Stimulated activated CD4-positive, alpha-beta T cell treated with anti-CD3 and anti-CD28 coated beads, Interleukin-15, amount 100 ng/mL, for 1 hour (primary cell): ENCODE results near the gene ZNF512B.
"Not testable (repeated sequence)": the region's sequence is repeated elsewhere in the genome, so short reads cannot be mapped to it uniquely, and the experiment has no call there.

ENCODE experiments used
- DNase-seq, 2 donors: peaks; one replicate each; pipeline ENCODE4 v3.0.0-alpha.2; 2020; ENCODE audit warnings: low read depth in 1 of 2, low spot score in 1 of 2

The ZNF512B gene

DNA sequence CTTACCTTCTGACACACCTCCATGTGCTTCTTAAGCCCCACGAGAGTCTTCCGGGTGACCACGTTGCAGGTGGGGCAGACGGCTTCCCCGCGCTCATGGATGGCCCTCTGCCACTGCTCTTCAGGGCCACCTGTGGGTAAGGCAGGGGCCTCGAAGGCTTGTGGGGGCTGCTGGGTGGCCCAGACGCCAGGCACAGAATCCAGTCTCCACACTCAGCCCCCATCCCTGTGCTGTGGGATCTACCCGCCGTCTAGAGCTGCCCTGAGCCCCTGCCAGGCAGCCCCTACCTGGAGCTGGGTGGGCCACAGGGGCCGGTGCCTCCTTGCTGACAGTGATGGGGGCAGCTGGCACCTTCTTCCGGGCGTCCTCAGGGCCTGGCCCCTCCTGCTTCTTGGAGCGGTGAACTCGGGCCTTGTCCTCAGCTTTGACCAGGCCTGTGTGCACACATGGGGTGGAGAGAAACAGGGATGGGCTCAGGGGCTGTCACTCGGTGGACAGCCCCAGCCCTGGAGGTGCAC lies 5.9 kb downstream of the ZNF512B start:
- DNase-seq: no peak

DNA sequence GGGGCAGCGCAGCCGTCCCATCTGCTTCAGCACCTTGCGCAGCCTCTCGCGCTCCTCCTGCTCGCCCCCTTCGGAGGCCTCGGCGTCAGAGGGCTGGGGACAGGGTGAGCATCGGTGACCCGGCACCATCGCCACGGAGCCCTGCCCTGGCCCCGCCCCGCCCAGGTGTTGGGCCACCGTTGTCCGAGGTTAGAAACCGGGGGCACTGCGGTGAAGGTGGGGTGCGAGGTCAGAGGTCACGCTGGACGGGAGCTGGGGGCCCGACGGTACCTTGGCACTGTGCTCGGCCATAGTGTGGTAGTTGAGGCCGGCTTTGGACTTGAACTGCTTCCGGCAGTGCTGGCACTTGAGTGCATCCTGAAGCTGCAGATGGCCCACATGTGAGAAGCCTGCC lies 6.4 kb downstream of the ZNF512B start:
- no peak for DNase-seq

DNA sequence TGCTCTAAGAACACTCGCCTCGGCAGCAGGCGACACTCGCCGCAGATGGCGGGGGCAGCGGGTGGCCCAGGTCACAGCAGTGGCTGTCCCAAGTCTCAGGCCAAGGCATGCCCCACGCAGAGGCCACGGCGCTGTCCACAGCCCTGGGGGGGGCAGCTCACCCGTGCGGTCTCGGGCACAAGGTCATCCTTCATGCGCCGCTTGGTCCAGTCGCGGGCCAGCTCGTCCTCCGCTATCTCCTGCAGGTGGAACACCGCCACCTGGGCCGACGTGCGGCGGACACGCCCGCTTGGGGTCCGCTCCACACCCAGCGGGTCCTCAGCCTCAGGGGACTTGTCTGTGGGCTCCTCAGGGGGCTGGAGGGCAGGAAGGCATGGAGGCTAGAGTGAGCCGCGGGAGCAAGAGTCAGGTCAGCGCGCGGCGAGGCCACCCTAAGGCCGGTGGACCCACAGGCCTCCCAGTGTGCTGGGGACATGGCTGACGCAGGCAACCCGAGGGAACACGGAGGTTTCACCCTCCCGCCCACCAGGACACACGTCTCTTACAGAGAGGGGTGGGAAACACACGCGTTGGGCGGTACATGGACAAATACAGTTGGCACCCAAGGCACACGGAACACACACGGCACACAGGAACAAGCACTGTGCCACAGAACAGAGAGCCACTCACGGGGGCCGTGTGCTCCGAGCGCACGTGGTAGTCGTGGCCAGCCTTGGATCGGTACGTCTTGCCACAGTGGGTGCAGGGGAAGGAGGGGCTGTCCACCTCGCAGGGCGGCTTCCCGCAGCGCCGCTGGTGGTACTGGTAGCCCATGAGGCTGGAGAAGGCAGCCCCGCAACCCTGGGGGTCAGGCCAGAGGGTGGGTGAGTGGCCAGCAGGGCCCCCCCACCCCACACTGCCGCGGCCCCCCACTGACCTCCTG lies 7.0 kb downstream of the ZNF512B start:
- DNase-seq: no peak

DNA sequence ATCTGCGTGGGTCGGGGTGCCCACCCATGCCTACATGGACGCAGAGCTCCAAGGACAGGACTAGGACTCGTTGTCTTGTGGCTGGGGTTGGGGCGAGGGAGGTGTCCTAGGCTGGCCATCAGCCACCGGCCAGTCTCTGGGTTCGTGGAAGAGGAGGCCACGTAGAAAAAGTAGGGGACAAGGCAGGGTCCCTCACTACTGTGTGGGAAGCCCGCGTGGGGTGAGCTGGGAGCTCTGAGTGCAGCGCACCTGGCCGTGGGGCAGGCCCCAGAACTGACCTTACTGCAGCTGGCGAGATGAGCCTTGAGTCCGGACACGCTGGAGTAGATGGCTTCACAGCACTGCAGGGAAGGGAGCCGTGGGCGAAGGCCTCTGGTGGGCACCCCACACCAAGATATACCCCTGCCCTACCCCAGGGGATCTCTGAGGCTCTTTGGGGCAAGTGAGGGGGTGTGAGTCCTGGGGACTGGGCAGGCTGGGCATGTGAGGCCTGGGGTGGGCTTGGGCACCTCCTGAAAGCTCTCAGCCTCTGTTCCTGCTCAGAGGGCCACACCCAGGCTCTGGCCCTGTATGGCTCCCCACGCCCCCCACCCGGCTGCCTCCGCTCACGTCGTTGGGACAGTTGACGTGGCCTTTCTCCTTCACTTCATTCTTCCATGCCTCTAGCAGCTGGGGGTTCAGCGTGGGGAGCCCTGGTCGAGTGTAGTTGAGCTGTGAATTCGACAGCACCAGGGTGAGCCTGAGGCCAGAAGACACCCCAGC lies 7.9 kb downstream of the ZNF512B start:
- no peak for DNase-seq

DNA sequence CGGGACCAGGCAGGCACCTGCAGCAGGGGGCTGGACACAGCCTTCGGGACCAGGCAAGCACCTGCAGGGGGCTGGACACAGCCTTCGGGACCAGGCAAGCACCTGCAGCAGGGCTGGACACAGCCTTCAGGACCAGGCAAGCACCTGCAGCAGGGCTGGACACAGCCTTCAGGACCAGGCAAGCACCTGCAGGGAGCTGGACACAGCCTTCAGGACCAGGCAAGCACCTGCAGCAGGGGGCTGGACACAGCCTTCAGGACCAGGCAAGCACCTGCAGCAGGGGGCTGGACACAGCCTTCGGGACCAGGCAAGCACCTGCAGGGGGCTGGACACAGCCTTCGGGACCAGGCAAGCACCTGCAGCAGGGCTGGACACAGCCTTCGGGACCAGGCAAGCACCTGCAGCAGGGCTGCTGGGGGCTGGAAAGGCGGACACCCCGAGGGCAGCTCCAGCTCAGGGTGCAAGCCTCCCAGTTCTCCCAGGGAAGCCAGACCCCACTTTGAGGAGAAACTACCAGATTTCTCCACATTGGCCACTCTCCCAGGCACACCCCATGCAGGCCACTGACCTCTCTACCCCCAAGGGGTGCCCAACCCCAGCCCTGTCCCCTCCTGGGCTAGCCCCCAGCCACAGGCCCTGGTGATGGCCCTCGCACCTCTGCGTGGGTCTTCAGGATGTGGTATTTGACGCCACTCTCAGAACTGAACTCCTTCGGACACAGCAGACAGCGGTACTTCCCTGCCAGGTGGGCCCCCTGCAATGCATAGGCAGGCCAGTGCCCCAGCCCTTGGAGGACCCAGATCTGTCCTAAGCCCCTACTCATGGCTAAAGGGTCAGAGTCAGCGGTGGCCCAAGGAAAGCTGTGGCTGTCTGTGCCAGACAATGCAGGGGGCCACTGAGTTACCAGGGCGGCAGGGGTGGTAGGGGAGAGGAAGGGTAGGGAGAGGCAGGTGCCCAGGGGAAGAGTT lies 8.8 kb downstream of the ZNF512B start:
- not testable (repeated sequence) for DNase-seq

DNA sequence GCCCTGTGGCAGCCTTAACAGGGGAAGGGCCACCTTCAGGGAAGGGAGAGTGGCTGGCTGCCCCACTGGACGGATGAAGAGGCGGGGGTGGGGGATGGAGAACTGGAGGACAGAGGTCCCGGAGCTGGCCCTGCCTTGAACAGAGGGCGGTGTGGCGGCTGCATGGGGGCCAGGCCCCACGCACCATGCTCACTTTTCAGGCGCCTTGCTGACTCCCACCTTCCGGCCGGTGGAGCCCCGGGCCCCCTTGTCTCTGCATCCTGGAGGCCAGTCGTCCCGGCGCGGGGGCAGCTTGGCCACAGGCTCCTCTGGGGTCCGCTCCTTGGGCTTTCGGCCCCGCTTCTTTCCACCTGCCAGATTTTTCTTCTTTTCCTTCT lies 10.0 kb downstream of the ZNF512B start:
- no peak for DNase-seq

DNA sequence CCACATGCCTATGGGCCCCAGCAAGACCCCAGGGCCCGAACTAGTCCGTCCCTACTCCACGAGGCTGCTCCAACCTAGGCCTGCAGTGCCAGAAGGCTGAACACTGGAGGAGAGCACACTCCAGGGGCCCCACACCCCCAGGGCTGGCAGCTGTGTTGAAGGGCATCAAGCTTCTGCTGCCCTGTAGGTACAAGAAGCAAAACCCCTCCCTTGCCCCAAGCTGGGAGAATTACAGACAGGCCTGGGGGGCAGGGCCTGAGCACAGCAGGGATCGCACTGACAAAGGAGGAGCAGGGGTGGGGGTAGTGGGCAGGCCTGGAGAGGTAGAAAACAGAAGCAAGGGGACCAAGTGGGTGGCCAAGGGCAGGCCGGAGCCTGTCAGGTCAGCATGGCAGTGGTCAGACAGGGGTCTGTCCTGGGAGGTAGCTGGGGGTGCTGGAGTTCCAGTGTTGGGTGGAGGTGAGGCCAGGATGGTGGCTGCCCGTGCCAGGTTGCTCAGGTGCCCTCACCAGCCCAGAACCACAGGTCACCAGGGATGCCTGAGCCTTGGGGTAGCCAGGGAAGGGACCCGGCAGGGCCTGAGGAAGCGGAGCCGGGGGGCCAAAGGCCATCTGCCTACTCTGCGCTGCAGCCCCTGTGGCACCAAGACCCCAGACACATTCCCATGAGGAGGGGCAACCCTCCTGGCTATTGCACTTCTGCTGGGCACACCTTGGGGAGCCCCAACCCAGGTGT lies 10.6 kb downstream of the ZNF512B start:
- DNase-seq: no peak

DNA sequence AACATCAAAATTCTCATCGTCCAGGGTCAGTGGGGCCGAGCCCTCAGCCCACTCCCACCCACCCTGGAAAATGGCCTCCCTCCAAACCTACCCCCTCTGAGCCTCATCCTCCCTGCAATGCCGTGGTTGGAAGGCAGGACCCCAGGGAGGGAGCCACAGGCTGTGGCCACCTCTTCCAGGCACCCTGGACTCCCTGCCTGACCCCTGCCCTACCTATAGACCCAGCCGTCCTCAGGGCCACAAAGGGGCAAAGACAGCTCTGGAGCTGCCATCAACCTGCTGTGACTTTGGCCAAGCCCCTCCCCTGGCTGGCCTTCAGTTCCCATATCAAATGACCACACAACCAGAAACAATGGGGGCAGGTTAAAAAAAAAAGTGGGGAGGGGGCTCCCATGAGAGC lies 11.3 kb downstream of the ZNF512B start:
- no peak for DNase-seq

DNA sequence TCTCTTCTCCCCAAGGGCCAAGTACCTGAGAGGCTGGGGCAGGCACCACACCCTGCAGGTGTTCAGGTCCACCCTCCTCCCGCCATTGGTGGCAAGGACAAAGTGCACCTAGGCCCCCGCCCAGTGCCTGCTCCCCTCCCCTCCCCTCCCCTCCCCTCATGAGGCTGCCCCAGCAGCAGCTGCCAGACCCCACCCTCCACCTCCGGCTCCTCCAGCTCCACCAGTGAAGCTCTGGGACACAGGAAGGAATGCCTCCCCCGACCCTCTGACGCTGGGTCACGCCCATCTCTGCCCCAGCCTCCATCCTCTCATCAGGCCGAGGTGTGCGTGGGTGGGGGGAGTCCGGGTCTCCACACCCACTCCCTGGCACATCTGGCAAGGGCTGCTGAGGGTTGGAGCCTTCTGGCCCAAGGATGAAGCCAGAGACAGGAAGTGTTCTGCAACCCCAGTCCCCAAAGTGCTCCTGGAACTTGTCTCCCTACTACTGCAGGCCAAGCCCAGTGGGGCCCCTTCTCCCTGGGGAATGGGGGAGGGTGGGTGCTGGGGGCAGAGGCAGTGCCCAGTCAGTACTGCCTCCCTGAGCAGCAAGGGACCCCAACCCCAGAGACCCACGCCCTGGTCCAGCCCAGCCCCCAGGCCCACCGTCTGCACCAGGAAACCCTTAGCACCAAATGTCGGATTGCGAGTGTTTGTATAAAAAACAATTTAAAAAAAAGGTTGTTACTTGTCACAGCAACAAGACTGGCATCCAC lies 11.9 kb downstream of the ZNF512B start:
- DNase-seq: no peak

DNA sequence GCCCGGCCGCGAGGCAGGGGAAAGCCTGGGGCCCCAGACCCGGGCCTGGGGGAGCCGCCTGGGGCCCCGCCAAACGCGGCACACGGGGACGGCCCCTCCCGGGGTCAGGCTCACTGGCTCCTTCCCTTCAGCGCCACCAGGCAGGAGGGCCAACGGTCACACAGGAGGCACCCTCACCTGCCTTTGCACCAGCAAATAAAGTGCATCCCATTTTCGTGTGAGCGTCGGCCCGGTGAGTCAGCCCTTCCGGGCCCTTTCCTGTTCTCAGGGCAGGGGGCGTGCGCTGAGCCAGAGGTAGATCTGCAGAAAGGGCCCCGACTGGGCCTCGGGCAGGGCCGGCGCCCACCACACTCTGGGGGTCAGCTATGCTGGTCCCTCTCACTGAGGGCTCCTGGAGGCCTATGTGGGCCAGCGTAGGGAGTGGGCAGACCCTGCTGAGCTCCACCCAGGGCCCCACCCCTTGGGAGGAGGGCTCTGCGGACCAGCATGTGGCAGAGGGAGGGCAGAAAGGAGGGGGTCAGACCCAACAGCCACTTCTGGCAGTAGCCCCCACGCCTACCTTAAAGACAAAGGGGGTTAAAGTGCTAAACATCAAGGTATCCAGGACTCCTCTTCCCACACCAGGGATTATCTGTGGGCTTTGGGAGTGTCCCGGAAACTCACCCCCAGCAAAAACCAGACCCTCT lies 12.6 kb downstream of the ZNF512B start:
- peak; percentile 48 to 64 for DNase-seq

DNA sequence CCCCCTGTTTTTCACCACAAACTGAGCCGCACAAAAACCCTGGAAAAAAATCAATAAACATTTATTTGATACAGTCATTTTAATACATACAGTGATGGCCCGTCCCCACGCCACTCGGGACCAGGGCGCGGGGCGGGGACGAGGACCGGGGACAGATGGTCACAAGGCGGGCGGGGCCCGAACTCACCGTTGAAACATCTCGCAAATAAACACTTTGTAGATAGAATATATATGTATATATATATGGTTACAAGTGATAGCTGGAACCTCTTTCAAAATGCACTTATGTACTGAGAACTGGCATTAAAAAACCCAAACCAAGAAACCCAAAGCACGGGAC lies 13.1 kb downstream of the ZNF512B start:
- DNase-seq: no peak

DNA sequence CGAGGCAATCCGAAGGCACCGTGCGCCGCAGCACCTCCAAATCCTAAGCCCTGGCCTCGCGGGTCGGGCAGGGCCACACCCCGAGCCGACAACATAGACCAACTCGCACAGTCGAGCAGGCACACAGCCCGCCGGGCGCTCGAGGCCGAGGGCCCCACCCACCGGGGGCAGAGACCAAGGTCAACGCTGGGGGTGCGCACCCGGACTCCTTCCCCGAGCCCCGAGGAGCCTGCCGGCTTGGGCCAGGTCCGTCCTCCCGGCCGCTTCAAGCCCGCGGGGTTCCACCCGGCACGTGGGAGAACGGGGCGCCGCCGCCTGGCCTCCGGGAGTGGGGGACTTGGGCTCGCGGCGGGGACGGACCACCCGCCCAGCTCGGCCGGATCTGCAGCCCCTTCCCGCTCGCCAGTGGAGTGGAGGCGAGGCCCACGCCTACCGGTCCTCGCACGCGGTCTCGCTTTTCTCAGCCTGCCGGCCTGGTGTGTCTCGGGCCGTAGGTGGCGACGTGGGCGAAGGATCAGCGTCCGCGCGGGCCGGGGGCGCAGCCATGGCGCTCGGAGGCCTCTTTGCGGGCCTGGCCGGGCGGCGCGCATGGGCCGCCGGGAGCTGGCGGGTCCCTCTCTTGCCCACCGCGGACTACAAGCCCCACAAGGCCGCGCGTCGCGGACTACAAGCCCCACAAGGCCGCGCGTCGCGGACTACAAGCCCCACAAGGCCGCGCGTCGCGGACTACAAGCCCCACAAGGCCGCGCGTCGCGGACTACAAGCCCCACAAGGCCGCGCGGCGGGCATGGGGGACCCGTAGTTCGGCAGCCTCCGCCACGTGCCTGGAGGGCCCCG lies 13.7 kb downstream of the ZNF512B start, which contains the start of gene UCKL1:
TSS of gene UCKL1 (minus strand) at position 590 of the 837 bp plus-strand sequence. CDS start at position 546, 44 bp downstream.
- peak; percentile 79 to 84 for DNase-seq

DNA sequence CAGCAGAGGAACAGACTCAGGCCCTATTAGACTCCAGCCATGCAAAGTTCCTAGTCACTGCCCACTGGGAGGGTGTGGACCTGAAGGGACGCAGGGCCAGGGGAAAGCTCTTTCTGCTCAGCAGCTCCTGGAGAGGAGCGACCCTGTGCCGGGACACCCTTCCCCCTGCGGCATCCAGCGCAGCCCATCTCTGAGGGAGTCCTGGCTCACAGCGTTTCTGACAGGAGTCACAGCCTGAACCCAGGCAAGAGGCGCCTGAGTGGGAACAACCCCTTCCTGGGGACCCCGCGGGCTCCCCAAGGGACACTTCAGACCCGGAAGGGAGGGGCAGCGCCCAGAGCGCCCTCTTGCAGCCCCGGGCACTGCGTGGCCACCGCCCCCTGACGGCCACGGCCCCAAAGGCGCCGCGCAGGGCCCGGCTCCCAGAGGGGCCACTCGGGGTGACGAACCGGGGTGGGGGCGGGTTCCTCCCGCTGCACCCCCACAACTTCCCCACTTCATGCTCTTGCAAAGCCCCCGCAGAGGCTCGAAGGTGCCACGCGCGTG lies 14.4 kb downstream of the ZNF512B start:
- no peak for DNase-seq

DNA sequence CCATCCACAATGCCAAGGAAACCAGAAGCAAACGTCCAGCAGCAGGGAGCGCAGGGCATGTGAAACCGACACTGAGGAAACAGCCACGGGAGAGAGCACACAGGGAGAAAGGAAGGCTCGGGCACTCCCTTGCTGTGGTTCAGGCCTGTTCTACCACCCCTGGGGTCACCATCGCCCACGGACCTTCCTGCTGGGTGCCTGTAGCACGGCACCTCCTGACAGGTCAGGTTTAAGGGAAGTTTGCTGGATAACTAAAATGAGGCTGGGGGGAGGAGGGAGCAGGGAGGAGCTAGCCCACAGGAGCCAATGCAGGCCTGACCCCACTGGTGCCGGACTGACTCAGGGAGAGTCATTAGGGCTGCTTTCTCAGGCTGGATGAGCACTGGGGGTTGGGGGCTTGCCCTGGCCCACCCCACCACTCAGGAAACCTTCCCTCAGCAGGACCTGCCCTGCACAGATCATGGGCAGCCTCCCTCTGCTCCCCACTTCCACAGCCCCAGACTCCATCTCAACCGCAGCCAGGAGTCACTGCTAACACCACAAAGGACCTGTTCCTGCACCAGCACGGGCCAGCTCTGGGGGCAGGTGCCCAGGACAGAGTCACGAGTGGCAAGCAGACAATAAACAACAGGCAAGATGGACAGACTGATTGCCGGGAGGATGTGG lies 15.8 kb downstream of the ZNF512B start:
- DNase-seq: no peak

DNA sequence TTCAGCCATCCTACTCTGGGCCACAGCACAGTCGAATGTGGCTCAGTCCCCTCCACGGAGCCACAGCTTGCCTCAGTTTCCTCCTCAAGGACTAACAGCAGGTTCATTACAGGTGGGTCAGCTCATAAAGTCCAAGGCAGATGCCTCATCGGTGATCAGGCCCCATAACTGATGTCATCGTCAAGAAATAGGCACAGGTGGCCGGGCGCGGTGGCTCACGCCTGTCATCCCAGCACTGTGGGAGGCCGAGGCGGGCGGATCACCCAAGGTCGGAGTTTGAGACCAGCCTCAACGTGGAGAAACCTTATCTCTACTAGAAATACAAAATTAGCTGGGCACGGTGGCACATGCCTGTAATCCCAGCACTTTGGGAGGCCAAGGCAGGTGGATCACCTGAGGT lies 17.0 kb downstream of the ZNF512B start:
- DNase-seq: no peak

DNA sequence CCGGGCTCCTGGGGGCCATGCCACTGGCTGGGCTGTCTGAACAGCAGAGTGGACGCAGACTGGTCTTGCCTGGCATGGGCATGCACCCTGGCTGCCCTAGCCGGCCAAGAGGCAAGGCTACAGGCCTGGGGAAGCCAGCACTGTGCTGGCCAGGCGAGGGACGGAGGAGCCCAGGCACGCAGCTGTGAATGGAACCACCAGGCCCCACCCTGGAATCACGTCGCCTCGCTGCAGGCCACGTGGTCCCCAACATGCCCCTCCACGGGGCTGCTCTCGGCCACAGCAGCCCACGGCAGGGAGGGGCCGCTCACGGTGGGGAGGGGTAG lies 17.6 kb downstream of the ZNF512B start:
- no peak for DNase-seq

DNA sequence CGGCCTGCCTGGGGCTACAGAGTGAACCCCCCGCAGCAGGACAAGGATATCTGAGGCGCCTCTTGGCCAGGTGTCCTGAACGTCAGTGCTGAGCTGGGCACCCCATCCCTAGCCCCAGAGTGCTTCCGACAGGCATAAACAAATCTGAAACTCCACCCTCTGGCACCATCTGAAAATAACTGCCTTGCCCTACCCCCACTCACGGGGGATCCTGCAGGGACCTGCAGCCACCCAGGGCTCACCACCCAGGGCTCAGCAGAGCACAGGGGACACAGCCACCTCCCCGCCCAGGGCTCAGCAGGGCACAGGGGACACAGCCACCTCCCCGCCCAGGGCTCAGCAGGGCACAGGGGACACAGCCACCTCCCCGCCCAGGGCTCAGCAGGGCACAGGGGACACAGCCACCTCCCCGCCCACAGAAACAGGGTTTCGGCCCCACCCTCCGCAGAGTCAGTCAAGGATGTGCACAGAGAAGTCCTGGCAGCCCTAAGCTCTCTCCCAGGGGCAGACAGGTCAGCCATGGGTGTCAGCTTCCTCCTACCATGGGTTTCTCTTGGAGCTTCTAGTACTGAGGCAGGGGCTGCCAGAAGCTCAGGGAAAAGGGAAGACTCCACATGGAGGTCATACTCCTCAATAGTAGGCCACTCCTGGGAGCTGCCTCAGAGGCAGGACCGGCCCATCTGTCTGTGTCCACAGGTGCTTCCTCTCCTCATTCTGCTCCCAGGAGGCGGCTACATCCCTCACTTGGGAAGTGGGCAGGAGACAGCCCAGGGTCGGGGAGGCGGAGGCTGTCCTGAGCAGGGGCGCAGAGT lies 18.1 kb downstream of the ZNF512B start:
- DNase-seq: no peak
